ENCODE measurements around the gene MOV10L1.
A peak's percentile ranks its signal among the peaks of the same experiment; 100 is the strongest.

Gene MOV10L1

GRCh38 chr22:50178871-50179869, 89.4 kb downstream of the MOV10L1 start:
- no peak overlapping the region for H3K27ac ChIP-seq (ENCODE audit: low read length)
- H3K4me3 ChIP-seq (ENCODE audit: low read length): no peak overlapping the region
- no peaks in the 10 kb centered on the region for H3K36me3 ChIP-seq (ENCODE audit: control insufficient read depth, low read depth, low read length)
- no peaks in the 10 kb centered on the region for H3K27me3 ChIP-seq (ENCODE audit: control insufficient read depth, insufficient read depth, low read length)
- H3K9ac ChIP-seq (ENCODE audit: low read length): no peak overlapping the region
- no peaks in the 10 kb centered on the region for H3K4me1 ChIP-seq (ENCODE audit: control insufficient read depth, low read depth, low read length)
- no peaks in the 10 kb centered on the region for H3K9me3 ChIP-seq (ENCODE audit: control insufficient read depth, low read depth, low read length)

- Histone ChIP-seq H3K9me3 (ENCODE audit: control insufficient read depth, low read depth, low read length) (no peaks in the 10 kb centered on the region), H3K27me3 (ENCODE audit: control insufficient read depth, insufficient read depth, low read length) (no peaks in the 10 kb centered on the region), H3K4me3 (ENCODE audit: low read length) (no peak overlapping the region), H3K36me3 (ENCODE audit: control insufficient read depth, low read depth, low read length) (no peaks in the 10 kb centered on the region), H3K4me1 (ENCODE audit: control insufficient read depth, low read depth, low read length) (no peaks in the 10 kb centered on the region), H3K9ac (ENCODE audit: low read length) (no peak overlapping the region), H3K27ac (ENCODE audit: low read length) (no peak overlapping the region)
Measured at GRCh38 chr22:50179937-50180726, 90.3 kb downstream of the MOV10L1 start.

GRCh38 chr22:50180727-50181521, 91.1 kb downstream of the MOV10L1 start:
- Histone ChIP-seq H3K36me3 (ENCODE audit: control insufficient read depth, low read depth, low read length) (no peaks in the 10 kb centered on the region), H3K27ac (ENCODE audit: low read length) (no peak overlapping the region), H3K4me3 (ENCODE audit: low read length) (no peak overlapping the region), H3K9me3 (ENCODE audit: control insufficient read depth, low read depth, low read length) (no peaks in the 10 kb centered on the region), H3K4me1 (ENCODE audit: control insufficient read depth, low read depth, low read length) (no peaks in the 10 kb centered on the region), H3K9ac (ENCODE audit: low read length) (no peak overlapping the region), H3K27me3 (ENCODE audit: control insufficient read depth, insufficient read depth, low read length) (no peaks in the 10 kb centered on the region)

GRCh38 chr22:50182176-50183081, 92.6 kb downstream of the MOV10L1 start:
- Histone ChIP-seq H3K36me3 (ENCODE audit: control insufficient read depth, low read depth, low read length) (no peaks in the 10 kb centered on the region), H3K4me3 (ENCODE audit: low read length) (no peak overlapping the region), H3K9ac (ENCODE audit: low read length) (no peak overlapping the region), H3K9me3 (ENCODE audit: control insufficient read depth, low read depth, low read length) (no peaks in the 10 kb centered on the region), H3K4me1 (ENCODE audit: control insufficient read depth, low read depth, low read length) (no peaks in the 10 kb centered on the region), H3K27ac (ENCODE audit: low read length) (no peak overlapping the region), H3K27me3 (ENCODE audit: control insufficient read depth, insufficient read depth, low read length) (no peaks in the 10 kb centered on the region)

GRCh38 chr22:50183141-50183971, 93.5 kb downstream of the MOV10L1 start:
- no peak overlapping the region for H3K9ac ChIP-seq (ENCODE audit: low read length)
- H3K4me1 ChIP-seq (ENCODE audit: control insufficient read depth, low read depth, low read length): no peaks in the 10 kb centered on the region
- H3K36me3 ChIP-seq (ENCODE audit: control insufficient read depth, low read depth, low read length): no peaks in the 10 kb centered on the region
- H3K27ac ChIP-seq (ENCODE audit: low read length): no peak overlapping the region
- H3K4me3 ChIP-seq (ENCODE audit: low read length): no peak overlapping the region
- H3K27me3 ChIP-seq (ENCODE audit: control insufficient read depth, insufficient read depth, low read length): no peaks in the 10 kb centered on the region
- H3K9me3 ChIP-seq (ENCODE audit: control insufficient read depth, low read depth, low read length): no peaks in the 10 kb centered on the region

GRCh38 chr22:50184004-50184901, 94.4 kb downstream of the MOV10L1 start:
- no peaks in the 10 kb centered on the region for H3K27me3 ChIP-seq (ENCODE audit: control insufficient read depth, insufficient read depth, low read length)
- H3K9ac ChIP-seq (ENCODE audit: low read length): no peak overlapping the region
- H3K9me3 ChIP-seq (ENCODE audit: control insufficient read depth, low read depth, low read length): no peaks in the 10 kb centered on the region
- H3K4me3 ChIP-seq (ENCODE audit: low read length): no peak overlapping the region
- H3K36me3 ChIP-seq (ENCODE audit: control insufficient read depth, low read depth, low read length): no peaks in the 10 kb centered on the region
- H3K4me1 ChIP-seq (ENCODE audit: control insufficient read depth, low read depth, low read length): no peaks in the 10 kb centered on the region
- H3K27ac ChIP-seq (ENCODE audit: low read length): no peak overlapping the region

GRCh38 chr22:50184902-50185374, 95.1 kb downstream of the MOV10L1 start:
- Histone ChIP-seq H3K27ac (ENCODE audit: low read length) (no peak overlapping the region), H3K4me1 (ENCODE audit: control insufficient read depth, low read depth, low read length) (no peaks in the 10 kb centered on the region), H3K36me3 (ENCODE audit: control insufficient read depth, low read depth, low read length) (no peaks in the 10 kb centered on the region), H3K4me3 (ENCODE audit: low read length) (no peak overlapping the region), H3K9me3 (ENCODE audit: control insufficient read depth, low read depth, low read length) (no peaks in the 10 kb centered on the region), H3K27me3 (ENCODE audit: control insufficient read depth, insufficient read depth, low read length) (no peaks in the 10 kb centered on the region), H3K9ac (ENCODE audit: low read length) (no peak overlapping the region)

- Histone ChIP-seq H3K4me1 (ENCODE audit: control insufficient read depth, low read depth, low read length) (no peaks in the 10 kb centered on the region), H3K9ac (ENCODE audit: low read length) (peak within 1 kb of the TSS; percentile 52), H3K9me3 (ENCODE audit: control insufficient read depth, low read depth, low read length) (no peaks in the 10 kb centered on the region), H3K36me3 (ENCODE audit: control insufficient read depth, low read depth, low read length) (no peaks in the 10 kb centered on the region), H3K27ac (ENCODE audit: low read length) (no peak within 1 kb of the TSS), H3K27me3 (ENCODE audit: control insufficient read depth, insufficient read depth, low read length) (no peaks in the 10 kb centered on the region), H3K4me3 (ENCODE audit: low read length) (peak within 1 kb of the TSS; percentile 66)
Measured at GRCh38 chr22:50185375-50186087, 95.7 kb downstream of the MOV10L1 start, which contains the start of gene TRABD. TSS of gene TRABD (plus strand) at chr22:50185913. CDS start at chr22:50193061, 7,148 bp downstream.

GRCh38 chr22:50186181-50186714, 96.4 kb downstream of the MOV10L1 start:
- H3K36me3 ChIP-seq (ENCODE audit: control insufficient read depth, low read depth, low read length): no peaks in the 10 kb centered on the region
- H3K27me3 ChIP-seq (ENCODE audit: control insufficient read depth, insufficient read depth, low read length): no peaks in the 10 kb centered on the region
- H3K27ac ChIP-seq (ENCODE audit: low read length): no peak overlapping the region
- H3K4me3 ChIP-seq (ENCODE audit: low read length): peak overlapping the region; percentile 66
- H3K9me3 ChIP-seq (ENCODE audit: control insufficient read depth, low read depth, low read length): no peaks in the 10 kb centered on the region
- no peaks in the 10 kb centered on the region for H3K4me1 ChIP-seq (ENCODE audit: control insufficient read depth, low read depth, low read length)
- peak overlapping the region; percentile 52 for H3K9ac ChIP-seq (ENCODE audit: low read length)

Measured in iPS-18a (cell line).